ENCODE measurements around the gene CLPTM1L.
A peak's percentile ranks its signal among the peaks of the same experiment; 100 is the strongest.
"Not testable (repeated sequence)": the region's sequence is repeated elsewhere in the genome, so short reads cannot be mapped to it uniquely, and the experiment has no call there.

Gene CLPTM1L

GRCh38 chr5:1380910-1381309 is 36.0 kb upstream of the CLPTM1L start:
- DNase-seq (ENCODE audit: low read depth): no peak

- peak; percentile 37 for DNase-seq (ENCODE audit: low read depth)
Observed at GRCh38 chr5:1380011-1380817, 35.3 kb upstream of the CLPTM1L start.

GRCh38 chr5:1378866-1379659 is 34.2 kb upstream of the CLPTM1L start:
- DNase-seq (ENCODE audit: low read depth): no peak

- no peak for DNase-seq (ENCODE audit: low read depth)
Observed at GRCh38 chr5:1378096-1378495, 33.2 kb upstream of the CLPTM1L start.

GRCh38 chr5:1376981-1377380 is 32.1 kb upstream of the CLPTM1L start:
- no peak for DNase-seq (ENCODE audit: low read depth)

GRCh38 chr5:1375871-1376810 is 31.2 kb upstream of the CLPTM1L start:
- DNase-seq (ENCODE audit: low read depth): no peak

GRCh38 chr5:1374679-1375055 is 29.8 kb upstream of the CLPTM1L start:
- DNase-seq (ENCODE audit: low read depth): no peak

- no peak for DNase-seq (ENCODE audit: low read depth)
Observed at GRCh38 chr5:1374030-1374678, 29.3 kb upstream of the CLPTM1L start.

GRCh38 chr5:1371972-1372342 is 27.1 kb upstream of the CLPTM1L start:
- DNase-seq (ENCODE audit: low read depth): not testable (repeated sequence)

GRCh38 chr5:1371218-1371971 is 26.5 kb upstream of the CLPTM1L start:
- no peak for DNase-seq (ENCODE audit: low read depth)

GRCh38 chr5:1370006-1370405 is 25.1 kb upstream of the CLPTM1L start:
- no peak for DNase-seq (ENCODE audit: low read depth)

GRCh38 chr5:1368756-1369155 is 23.9 kb upstream of the CLPTM1L start:
- no peak for DNase-seq (ENCODE audit: low read depth)

- no peak for DNase-seq (ENCODE audit: low read depth)
Observed at GRCh38 chr5:1368236-1368635, 23.3 kb upstream of the CLPTM1L start.

- DNase-seq (ENCODE audit: low read depth): no peak
Observed at GRCh38 chr5:1367149-1367548, 22.2 kb upstream of the CLPTM1L start.

GRCh38 chr5:1366514-1366913 is 21.6 kb upstream of the CLPTM1L start:
- DNase-seq (ENCODE audit: low read depth): no peak

GRCh38 chr5:1364211-1364610 is 19.3 kb upstream of the CLPTM1L start:
- DNase-seq (ENCODE audit: low read depth): no peak

- DNase-seq (ENCODE audit: low read depth): no peak
Observed at GRCh38 chr5:1363581-1363980, 18.7 kb upstream of the CLPTM1L start.

GRCh38 chr5:1363160-1363559 is 18.3 kb upstream of the CLPTM1L start:
- DNase-seq (ENCODE audit: low read depth): no peak

- DNase-seq (ENCODE audit: low read depth): no peak
Observed at GRCh38 chr5:1362242-1363015, 17.5 kb upstream of the CLPTM1L start.

- DNase-seq (ENCODE audit: low read depth): no peak
Observed at GRCh38 chr5:1360861-1361260, 16.0 kb upstream of the CLPTM1L start.
